Mesothelial cell of epicardium (in vitro differentiated cells): Measurements from ENCODE around the gene KANSL1. TPM values are rescaled to one million over a fixed set of nuclear protein-coding genes. Genes with fewer than 3 reads are reported as not detected.

Experiments
- DNase-seq, 2 experiments: peaks; one replicate each; pipeline ENCODE4 v3.0.0; 2021; ENCODE audit warnings: low spot score in 2 of 2; ENCODE audit not compliant: unreplicated experiment in 2 of 2
- H3K27ac Mint-ChIP-seq: 2 replicates; pipeline ENCODE4 v1.8.0; 2021; ENCODE audit warnings: mixed read lengths
- H3K27me3 Mint-ChIP-seq: 2 replicates; pipeline ENCODE4 v1.8.0; 2021; ENCODE audit warnings: low read depth, mixed read lengths
- H3K36me3 Mint-ChIP-seq: 2 replicates; pipeline ENCODE4 v1.8.0; 2021; ENCODE audit warnings: mixed read lengths
- H3K4me1 Mint-ChIP-seq: 2 replicates; pipeline ENCODE4 v1.8.0; 2021; ENCODE audit warnings: mixed read lengths
- H3K4me3 Mint-ChIP-seq: 2 replicates; pipeline ENCODE4 v1.8.0; 2021; ENCODE audit warnings: mild to moderate bottlenecking, moderate library complexity, mixed read lengths
- H3K9me3 Mint-ChIP-seq: 2 replicates; pipeline ENCODE4 v1.8.0; 2021; ENCODE audit warnings: mixed read lengths
- total RNA-seq: library from RNA; stranded (reverse); gene quantifications from 3 replicates; pipeline ENCODE4 v1.2.1, GENCODE V29; 2021
- TF ChIP-seq, protein P1 (sequence below): fragments of 200-600 bp; sonication (generic); IDR thresholded peaks from one replicate; pipeline ENCODE4 v1.5.0; 2021; ENCODE audit warnings: antibody characterized with exemption; ENCODE audit not compliant: unreplicated experiment

The KANSL1 gene
- total RNA-seq, 1 donor from 2014 or later: 189 TPM

DNA sequence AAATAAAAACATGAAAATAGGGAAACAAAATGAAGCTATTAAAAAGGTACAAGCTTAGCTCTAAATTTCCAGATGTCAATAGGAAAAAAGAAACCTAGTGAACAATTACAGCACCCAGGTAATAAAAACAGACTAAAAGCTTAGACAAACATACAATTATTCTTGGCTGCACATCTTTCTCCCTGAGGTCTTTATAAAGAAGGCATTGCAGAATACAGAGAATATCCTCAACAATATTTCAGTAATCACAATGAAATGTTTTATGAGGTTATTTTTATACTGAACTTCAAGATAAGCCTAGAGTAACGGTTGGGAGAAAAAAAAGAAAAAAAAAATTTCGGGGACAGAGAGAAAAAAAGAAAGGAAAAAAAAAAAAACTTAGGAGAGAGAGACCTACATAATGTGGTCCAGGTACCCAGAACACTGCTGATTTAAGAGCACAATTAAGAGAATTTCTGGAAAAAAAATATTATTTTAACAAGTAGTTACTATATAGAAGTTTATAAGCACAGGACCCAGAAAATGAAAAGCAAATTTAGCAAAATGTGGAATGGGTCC is 26.5 kb downstream of the KANSL1 start:
- Mint-ChIP-seq H3K4me1 (peaks cover 46% of the 10 kb centered on the region), H3K4me3 (no peak overlapping the region), H3K9me3 (peaks cover under 1% of the 10 kb centered on the region), H3K27ac (peak overlapping the region; percentile 90), H3K36me3 (peaks cover 27% of the 10 kb centered on the region), H3K27me3 (no peaks in the 10 kb centered on the region)
- TF ChIP-seq, protein P1, sequence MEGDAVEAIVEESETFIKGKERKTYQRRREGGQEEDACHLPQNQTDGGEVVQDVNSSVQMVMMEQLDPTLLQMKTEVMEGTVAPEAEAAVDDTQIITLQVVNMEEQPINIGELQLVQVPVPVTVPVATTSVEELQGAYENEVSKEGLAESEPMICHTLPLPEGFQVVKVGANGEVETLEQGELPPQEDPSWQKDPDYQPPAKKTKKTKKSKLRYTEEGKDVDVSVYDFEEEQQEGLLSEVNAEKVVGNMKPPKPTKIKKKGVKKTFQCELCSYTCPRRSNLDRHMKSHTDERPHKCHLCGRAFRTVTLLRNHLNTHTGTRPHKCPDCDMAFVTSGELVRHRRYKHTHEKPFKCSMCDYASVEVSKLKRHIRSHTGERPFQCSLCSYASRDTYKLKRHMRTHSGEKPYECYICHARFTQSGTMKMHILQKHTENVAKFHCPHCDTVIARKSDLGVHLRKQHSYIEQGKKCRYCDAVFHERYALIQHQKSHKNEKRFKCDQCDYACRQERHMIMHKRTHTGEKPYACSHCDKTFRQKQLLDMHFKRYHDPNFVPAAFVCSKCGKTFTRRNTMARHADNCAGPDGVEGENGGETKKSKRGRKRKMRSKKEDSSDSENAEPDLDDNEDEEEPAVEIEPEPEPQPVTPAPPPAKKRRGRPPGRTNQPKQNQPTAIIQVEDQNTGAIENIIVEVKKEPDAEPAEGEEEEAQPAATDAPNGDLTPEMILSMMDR: no peak
- DNase-seq: no peak

DNA sequence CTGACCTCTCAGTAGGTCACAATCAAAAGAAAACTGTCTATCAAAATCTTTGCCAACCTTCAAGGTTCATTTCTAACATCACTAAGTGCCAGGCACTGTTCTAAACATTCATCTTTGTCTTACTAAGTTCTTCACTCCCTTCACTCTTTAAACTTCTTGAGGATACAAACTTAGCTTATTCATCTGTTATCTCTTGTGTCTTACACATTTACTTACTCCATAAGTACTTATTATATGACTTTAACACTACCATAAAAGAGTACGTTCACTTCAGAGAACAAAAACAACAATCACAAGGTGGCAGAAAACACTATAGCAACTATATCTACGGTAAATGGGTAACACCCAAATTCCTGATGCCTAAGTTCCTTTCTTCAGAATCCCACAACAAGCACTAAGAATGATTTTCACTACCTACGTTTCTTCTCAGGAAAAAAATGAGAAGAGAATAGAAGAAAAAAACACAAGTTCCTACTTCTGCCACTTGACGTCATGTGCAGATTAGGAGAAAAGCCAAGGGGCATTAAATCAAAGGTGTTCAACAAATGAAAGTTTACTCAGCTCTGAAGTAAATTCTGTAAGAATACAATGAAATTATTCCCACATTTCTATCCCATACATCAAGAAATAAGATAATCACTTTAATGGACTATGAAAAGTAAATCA is 29.2 kb downstream of the KANSL1 start:
- no peak for DNase-seq
- Mint-ChIP-seq H3K27me3 (no peaks in the 10 kb centered on the region), H3K9me3 (peaks cover 3% of the 10 kb centered on the region), H3K4me3 (no peak overlapping the region), H3K4me1 (peaks cover 48% of the 10 kb centered on the region), H3K36me3 (peaks cover 12% of the 10 kb centered on the region), H3K27ac (peak overlapping the region; percentile 9)
- TF ChIP-seq, protein P1: no peak

DNA sequence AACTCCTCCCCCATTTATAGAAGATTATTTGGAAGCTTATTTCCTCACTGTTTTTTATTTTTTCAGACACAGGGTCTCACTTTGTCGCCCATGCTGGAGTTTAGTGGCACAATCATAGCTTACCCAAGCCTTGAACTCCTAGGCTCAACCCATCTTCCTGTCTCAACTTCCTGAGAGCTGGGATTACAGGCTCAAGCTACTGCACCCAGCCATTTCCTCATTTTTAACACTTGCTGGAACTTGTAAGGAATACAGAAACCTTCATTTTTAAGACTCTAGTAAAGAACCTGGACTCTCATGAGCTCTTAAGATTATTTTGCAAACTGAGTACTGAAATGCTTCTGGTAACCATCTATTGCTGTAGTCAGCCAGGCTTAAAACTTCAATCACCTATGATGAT is 29.9 kb downstream of the KANSL1 start:
- Mint-ChIP-seq H3K9me3 (peaks cover 3% of the 10 kb centered on the region), H3K4me1 (peaks cover 52% of the 10 kb centered on the region), H3K27ac (no peak overlapping the region), H3K4me3 (no peak overlapping the region), H3K27me3 (no peaks in the 10 kb centered on the region), H3K36me3 (peaks cover 10% of the 10 kb centered on the region)
- no peak for DNase-seq
- TF ChIP-seq, protein P1: no peak

DNA sequence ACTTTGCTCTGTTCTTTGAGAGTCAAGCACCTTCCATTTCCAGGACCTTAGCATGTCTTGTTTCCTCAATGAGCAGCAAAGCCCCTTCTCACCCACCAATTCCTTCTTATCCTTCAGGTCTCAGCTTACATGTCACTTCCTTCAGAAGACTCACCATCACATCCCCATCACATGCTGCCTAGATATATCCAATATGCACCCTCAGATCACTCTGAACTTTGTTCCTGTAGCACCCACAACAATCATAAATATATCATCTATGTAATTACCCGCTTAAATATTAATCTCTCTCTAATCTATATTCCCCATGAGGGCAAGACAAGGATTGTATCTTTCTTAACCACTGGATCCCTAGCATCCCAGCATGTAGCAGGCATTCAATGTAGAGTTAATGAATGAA is 30.4 kb downstream of the KANSL1 start:
- H3K4me3 Mint-ChIP-seq: no peak overlapping the region
- H3K4me1 Mint-ChIP-seq: peaks cover 50% of the 10 kb centered on the region
- peaks cover 3% of the 10 kb centered on the region for H3K9me3 Mint-ChIP-seq
- TF ChIP-seq, protein P1: no peak
- H3K27ac Mint-ChIP-seq: peak overlapping the region; percentile 3
- peaks cover 8% of the 10 kb centered on the region for H3K36me3 Mint-ChIP-seq
- no peak for DNase-seq
- no peaks in the 10 kb centered on the region for H3K27me3 Mint-ChIP-seq

DNA sequence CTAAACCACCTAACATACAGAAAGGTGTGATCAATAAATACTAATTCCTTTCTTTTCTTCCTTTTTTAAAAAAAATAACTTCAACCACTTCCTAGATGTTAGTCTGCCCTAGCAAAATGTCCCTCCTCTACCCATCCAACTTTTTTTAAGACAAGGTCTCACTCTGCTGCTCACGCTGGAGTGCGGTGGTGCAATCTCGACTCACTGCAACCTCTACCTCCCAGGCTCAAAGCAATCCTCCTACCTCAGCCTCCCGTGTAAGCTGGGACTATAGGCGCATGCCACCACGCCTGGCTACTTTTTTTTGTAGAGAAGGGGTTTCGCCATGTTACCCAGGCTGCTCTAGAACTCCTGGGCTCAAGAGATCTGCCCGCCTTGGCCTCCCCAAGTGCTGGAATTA is 33.1 kb downstream of the KANSL1 start:
- peaks cover 3% of the 10 kb centered on the region for H3K9me3 Mint-ChIP-seq
- peaks cover 57% of the 10 kb centered on the region for H3K4me1 Mint-ChIP-seq
- H3K27ac Mint-ChIP-seq: peak overlapping the region; percentile 51
- no peaks in the 10 kb centered on the region for H3K27me3 Mint-ChIP-seq
- no peak overlapping the region for H3K4me3 Mint-ChIP-seq
- TF ChIP-seq, protein P1: no peak
- H3K36me3 Mint-ChIP-seq: peaks cover 7% of the 10 kb centered on the region
- DNase-seq: no peak
